ENCODE measurements around the gene SHC1. TPM values are rescaled to one million over a fixed set of nuclear protein-coding genes. Genes with fewer than 3 reads are reported as not detected.
A peak's percentile ranks its signal among the peaks of the same experiment; 100 is the strongest.

Gene SHC1, protein sequence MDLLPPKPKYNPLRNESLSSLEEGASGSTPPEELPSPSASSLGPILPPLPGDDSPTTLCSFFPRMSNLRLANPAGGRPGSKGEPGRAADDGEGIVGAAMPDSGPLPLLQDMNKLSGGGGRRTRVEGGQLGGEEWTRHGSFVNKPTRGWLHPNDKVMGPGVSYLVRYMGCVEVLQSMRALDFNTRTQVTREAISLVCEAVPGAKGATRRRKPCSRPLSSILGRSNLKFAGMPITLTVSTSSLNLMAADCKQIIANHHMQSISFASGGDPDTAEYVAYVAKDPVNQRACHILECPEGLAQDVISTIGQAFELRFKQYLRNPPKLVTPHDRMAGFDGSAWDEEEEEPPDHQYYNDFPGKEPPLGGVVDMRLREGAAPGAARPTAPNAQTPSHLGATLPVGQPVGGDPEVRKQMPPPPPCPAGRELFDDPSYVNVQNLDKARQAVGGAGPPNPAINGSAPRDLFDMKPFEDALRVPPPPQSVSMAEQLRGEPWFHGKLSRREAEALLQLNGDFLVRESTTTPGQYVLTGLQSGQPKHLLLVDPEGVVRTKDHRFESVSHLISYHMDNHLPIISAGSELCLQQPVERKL
- polyA plus RNA-seq (2012; ENCODE audit: insufficient read depth, insufficient read length, low read depth): 263 TPM

DNA sequence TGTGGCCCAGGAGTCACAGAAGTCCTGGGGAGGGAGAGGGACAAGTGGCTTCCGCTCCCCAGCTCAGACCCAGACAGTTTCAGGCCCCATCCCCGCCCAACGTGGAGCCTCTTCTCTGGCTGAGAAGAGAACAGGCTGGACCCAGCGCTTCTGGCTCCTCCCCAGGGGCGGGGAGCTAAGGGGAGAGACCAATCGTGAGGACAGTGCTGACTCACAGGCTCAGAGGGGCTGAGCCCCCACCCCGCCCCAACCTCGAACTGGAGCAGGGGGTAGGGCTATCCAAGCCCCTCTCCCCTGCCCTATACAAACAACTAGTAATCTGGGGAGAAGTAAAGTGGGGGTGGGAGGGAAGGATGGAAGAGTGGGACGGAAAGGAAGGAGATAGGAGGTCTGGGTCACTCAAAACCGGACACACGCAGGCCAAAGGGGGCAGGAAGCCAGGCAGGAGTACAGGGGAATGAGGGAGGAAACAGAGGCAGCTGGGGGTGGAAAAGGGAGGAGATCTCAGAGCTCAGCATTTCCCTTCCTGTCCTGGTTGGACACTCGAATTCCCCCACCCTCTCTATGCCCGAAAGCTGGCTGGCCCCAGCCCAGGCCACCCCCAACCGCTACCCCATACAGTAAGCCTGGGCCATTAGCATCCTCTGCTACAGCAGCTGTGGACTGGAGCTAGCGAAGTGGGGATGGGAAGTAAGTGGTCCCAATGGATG, at the start of gene SHC1:
Gene SHC1 (minus strand): TSS at position 117 of the 710 bp plus-strand sequence. CDS start 221 bp downstream, outside the sequence.
- TF ChIP-seq, protein P1, sequence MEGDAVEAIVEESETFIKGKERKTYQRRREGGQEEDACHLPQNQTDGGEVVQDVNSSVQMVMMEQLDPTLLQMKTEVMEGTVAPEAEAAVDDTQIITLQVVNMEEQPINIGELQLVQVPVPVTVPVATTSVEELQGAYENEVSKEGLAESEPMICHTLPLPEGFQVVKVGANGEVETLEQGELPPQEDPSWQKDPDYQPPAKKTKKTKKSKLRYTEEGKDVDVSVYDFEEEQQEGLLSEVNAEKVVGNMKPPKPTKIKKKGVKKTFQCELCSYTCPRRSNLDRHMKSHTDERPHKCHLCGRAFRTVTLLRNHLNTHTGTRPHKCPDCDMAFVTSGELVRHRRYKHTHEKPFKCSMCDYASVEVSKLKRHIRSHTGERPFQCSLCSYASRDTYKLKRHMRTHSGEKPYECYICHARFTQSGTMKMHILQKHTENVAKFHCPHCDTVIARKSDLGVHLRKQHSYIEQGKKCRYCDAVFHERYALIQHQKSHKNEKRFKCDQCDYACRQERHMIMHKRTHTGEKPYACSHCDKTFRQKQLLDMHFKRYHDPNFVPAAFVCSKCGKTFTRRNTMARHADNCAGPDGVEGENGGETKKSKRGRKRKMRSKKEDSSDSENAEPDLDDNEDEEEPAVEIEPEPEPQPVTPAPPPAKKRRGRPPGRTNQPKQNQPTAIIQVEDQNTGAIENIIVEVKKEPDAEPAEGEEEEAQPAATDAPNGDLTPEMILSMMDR (IDR thresholded peaks at IDR 0.05; ENCODE audit: low read depth, low read length): no peak
- peaks cover 27% of the 10 kb centered on the region for H3K36me3 ChIP-seq
- H3K27me3 ChIP-seq: no peaks in the 10 kb centered on the region
- DNase-seq: peak; percentile 97
- H3K4me1 ChIP-seq: peaks cover 18% of the 10 kb centered on the region
- no peaks in the 10 kb centered on the region for H3K9me3 ChIP-seq
- peak within 1 kb of the TSS; percentile 84 for H3K4me3 ChIP-seq (ENCODE audit: low read depth, low read length)

DNA sequence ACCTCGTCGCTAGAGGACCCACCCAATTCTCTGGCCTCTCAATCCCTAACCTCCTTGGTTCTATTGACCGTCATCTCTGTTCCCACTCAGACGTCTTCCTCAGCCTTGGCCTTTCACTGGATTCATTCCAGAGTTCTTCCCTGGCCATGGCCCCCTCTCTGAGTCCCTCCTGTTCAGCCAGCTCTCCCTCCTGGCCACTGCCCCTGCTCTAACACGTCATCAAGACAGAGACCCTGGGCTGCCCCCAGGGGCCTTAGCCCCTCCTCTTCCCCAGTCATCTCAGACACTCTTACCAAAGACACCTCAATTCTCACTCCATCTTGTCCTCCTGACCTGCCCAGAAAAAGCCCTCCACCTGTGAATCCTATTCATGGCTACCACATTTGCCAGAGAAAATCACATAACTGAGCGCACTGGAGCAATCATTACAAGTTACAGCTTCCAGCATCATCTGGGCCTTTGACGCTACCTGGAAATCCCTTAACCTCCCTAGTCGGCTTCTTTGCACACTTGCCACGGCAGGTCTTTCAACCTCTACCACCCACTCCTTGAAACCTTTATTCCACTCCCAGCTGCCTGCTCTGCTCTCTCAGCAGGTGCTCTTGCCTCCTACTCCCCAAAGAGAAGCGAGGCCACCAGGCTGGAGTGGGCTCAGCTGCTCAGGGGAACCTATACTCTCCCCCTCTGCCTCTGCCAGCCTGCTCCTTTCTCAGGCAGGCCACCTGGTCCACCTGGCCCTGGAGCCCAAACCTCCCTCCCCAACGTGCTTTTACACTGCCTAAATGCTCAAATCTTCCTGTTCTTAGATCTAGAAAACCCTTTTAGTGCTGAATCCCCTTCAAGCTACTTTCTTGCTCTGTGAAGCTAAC, 49.1 kb upstream of the SHC1 start:
- no peak overlapping the region for H3K4me3 ChIP-seq (ENCODE audit: low read depth, low read length)
- TF ChIP-seq, protein P1 (IDR thresholded peaks at IDR 0.05; ENCODE audit: low read depth, low read length): no peak
- H3K27me3 ChIP-seq: no peaks in the 10 kb centered on the region
- no peaks in the 10 kb centered on the region for H3K9me3 ChIP-seq
- peaks cover 11% of the 10 kb centered on the region for H3K4me1 ChIP-seq
- peaks cover 16% of the 10 kb centered on the region for H3K36me3 ChIP-seq
- DNase-seq: no peak

DNA sequence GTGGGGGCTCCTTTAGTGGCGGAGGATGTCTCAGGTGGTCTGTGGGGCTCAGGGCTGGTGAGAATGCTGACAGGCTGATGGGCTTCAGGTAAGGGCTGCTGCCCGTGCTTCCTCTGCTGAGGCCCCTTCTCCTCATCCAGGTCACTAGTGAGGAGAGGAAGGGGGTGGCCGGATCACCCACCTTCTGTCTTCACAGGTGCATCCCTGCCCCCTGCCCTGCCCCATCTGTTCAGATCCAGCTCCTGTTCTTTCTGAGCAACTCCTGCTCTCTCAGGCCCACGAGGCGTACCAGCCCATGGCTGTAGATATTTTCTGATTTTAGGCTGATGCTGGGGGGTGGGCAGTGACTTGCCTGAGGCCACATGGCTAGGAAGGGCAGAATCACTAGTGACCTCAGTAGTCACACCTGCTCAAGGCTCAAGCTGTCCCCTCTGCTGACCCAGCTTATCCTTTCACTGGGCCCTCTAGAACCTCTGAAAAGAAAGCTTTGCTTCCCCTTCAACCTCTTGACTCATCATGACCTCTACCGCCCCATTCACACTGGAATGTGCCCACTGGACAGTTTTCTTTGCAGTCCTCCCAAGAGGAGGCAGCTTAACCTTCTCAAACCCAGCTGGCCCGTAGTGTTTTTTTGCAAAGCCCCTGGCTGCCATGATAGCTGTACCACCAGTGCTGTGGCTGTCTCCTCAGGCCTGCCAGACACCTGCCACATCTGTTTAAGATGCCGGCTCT, 48.2 kb upstream of the SHC1 start:
- TF ChIP-seq, protein P1 (IDR thresholded peaks at IDR 0.05; ENCODE audit: low read depth, low read length): no peak
- DNase-seq: no peak
- H3K36me3 ChIP-seq: peaks cover 17% of the 10 kb centered on the region
- peaks cover 11% of the 10 kb centered on the region for H3K4me1 ChIP-seq
- no peak overlapping the region for H3K4me3 ChIP-seq (ENCODE audit: low read depth, low read length)
- no peaks in the 10 kb centered on the region for H3K27me3 ChIP-seq
- H3K9me3 ChIP-seq: no peaks in the 10 kb centered on the region

DNA sequence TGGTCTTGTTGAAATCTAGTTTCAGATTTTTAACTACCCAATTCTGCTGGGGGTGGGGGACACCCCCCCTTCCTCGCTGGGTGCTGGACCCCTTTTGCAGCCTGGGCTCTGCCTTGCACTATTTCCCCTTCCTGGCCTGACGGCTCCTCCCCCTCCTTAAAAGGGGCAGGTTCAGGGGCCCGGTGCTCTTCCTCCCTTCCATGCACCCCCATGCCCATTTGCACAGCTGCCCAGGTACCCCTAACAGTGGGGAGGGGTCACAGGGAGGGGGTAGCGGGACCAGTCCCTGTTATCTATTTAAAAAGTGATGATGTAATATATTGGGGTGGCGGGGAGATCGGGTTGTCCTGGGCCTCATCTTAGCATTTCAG, 47.4 kb upstream of the SHC1 start:
- peak; percentile 6 for DNase-seq
- H3K36me3 ChIP-seq: peaks cover 17% of the 10 kb centered on the region
- peak overlapping the region; percentile 51 for H3K4me3 ChIP-seq (ENCODE audit: low read depth, low read length)
- no peaks in the 10 kb centered on the region for H3K9me3 ChIP-seq
- no peaks in the 10 kb centered on the region for H3K27me3 ChIP-seq
- TF ChIP-seq, protein P1 (IDR thresholded peaks at IDR 0.05; ENCODE audit: low read depth, low read length): no peak
- peaks cover 16% of the 10 kb centered on the region for H3K4me1 ChIP-seq
